ENCODE data around the gene RTCB. TPM values are rescaled to one million over a fixed set of nuclear protein-coding genes. Genes with fewer than 3 reads are reported as not detected.

Gene RTCB
- total RNA-seq, 1 experiment from 2014 or later: 101 TPM

GRCh38 chr22:32409977-32410376 is 2.1 kb downstream of the RTCB start:
- Histone ChIP-seq H3K4me1 (ENCODE audit: insufficient read depth, low read length) (0 out of 2 replicates have a peak, but pooled peaks cover 4% of the 10 kb centered on the region), H4K91ac (ENCODE audit: insufficient read length, low read depth, low read length) (no peak overlapping the region), H3K27me3 (ENCODE audit: insufficient read depth, low read length) (no peaks in the 10 kb centered on the region), H3K27ac (ENCODE audit: insufficient read length, low read depth, low read length) (no peak overlapping the region), H3K56ac (ENCODE audit: insufficient read length, low read depth, low read length) (no peak overlapping the region), H2BK20ac (ENCODE audit: low read depth, low read length, poor library complexity, severe bottlenecking) (no peak overlapping the region), H3T11ph (ENCODE audit: low read length) (no peak overlapping the region), H2BK12ac (ENCODE audit: insufficient read length, low read depth, low read length) (no peak overlapping the region), H4K5ac (ENCODE audit: insufficient read length, low read depth, low read length) (no peak overlapping the region), H3K9ac (ENCODE audit: extremely low read depth, insufficient read length, low read length) (no peak overlapping the region), H4K8ac (replicated peaks; ENCODE audit: insufficient read length, low read depth, low read length) (no peak overlapping the region), H3K4ac (ENCODE audit: low read depth, low read length) (no peak overlapping the region), H2BK15ac (ENCODE audit: low read depth, low read length) (no peak overlapping the region), H3K23me2 (ENCODE audit: insufficient read length, low read depth, low read length, poor library complexity, severe bottlenecking) (peaks cover 4% of the 10 kb centered on the region), H3K79me2 (ENCODE audit: insufficient read depth, low read length) (peaks cover 13% of the 10 kb centered on the region; the same call in 1 of the 2 replicates), H3K18ac (ENCODE audit: insufficient read length, low read depth, low read length) (no peak overlapping the region), H3K4me2 (ENCODE audit: insufficient read depth, insufficient read length, low read length) (no peak overlapping the region), H3K23ac (ENCODE audit: insufficient read length, low read depth, low read length) (no peak overlapping the region), H2AK5ac (ENCODE audit: insufficient read length, low read length) (no peak overlapping the region), H4K20me1 (ENCODE audit: control insufficient read depth, insufficient read depth, insufficient read length) (no peaks in the 10 kb centered on the region), H3K79me1 (ENCODE audit: insufficient read depth, low read depth, low read length, poor library complexity, severe bottlenecking) (peaks cover 12% of the 10 kb centered on the region), H2BK120ac (ENCODE audit: low read depth, low read length, poor library complexity, severe bottlenecking) (no peak overlapping the region), H2BK5ac (ENCODE audit: insufficient read length, low read length) (no peak overlapping the region), H3K14ac (ENCODE audit: insufficient read depth, low read length) (no peak overlapping the region), H3K9me3 (ENCODE audit: control insufficient read depth, low read depth, low read length) (no peaks in the 10 kb centered on the region), H2AFZ (ENCODE audit: low read length) (no peak overlapping the region)
- H3K27ac Mint-ChIP-seq: peak overlapping the region in 1 of 3 experiments; percentile 57; a peak in 1 of 7 replicates
- no CpG with 5 or more reads among the region's 9 CpGs for WGBS (ENCODE audit: extremely low coverage, insufficient read length, low lambda C conversion rate)
- no peak for TF ChIP-seq CTCF (conservative IDR thresholded peaks at IDR 0.05)
- DNase-seq: no peak
- H3K36me3 Mint-ChIP-seq (ENCODE audit: insufficient read depth in 1 of 3, low read depth in 3 of 3): peaks cover 22 to 48% (median 39%) of the 10 kb centered on the region in 3 experiments; a peak in 6 of 7 replicates
- peaks cover 3% of the 10 kb centered on the region for H3K27me3 Mint-ChIP-seq (ENCODE audit: low read depth)
- H3K4me3 Mint-ChIP-seq: peak overlapping the region; percentile 6 to 97; a peak in 3 of 5 replicates
- no peaks in the 10 kb centered on the region for H3K9me3 Mint-ChIP-seq
- H3K4me1 Mint-ChIP-seq: peaks cover 18 to 22% of the 10 kb centered on the region in 2 experiments

Measured in H9 (cell line).